ENCODE data around the gene GCNT4.

Gene GCNT4

GRCh38 chr5:75067434-75067833 is 15.1 kb upstream of the GCNT4 start:
- no peak overlapping the region for H2BK120ac ChIP-seq (ENCODE audit: low read depth, low read length)
- no peak overlapping the region for H3K27ac ChIP-seq (ENCODE audit: low read depth, low read length)
- no peak overlapping the region for H3K4ac ChIP-seq (ENCODE audit: low read depth, low read length)
- no peak overlapping the region for H2BK15ac ChIP-seq (replicated peaks; ENCODE audit: low read depth)
- no peaks in the 10 kb centered on the region for H3K36me3 ChIP-seq (ENCODE audit: control insufficient read depth, insufficient read depth, low read length)
- no peaks in the 10 kb centered on the region for H3K4me1 ChIP-seq (ENCODE audit: control insufficient read depth, low read depth, low read length)
- no peak overlapping the region for H2BK5ac ChIP-seq (ENCODE audit: low read length)
- no peaks in the 10 kb centered on the region for H3K79me2 ChIP-seq (ENCODE audit: control insufficient read depth, insufficient read depth, low read length)
- WGBS (ENCODE audit: extremely low coverage, insufficient coverage, low lambda C conversion rate) = no CpG with 5 or more reads among the region's 3 CpGs
- no peak overlapping the region for H2AK5ac ChIP-seq (ENCODE audit: low read length)
- no peak overlapping the region for H3K18ac ChIP-seq (ENCODE audit: low read length)
- H3K56ac ChIP-seq (ENCODE audit: low read length) = no peak overlapping the region
- no peak overlapping the region for H3K4me2 ChIP-seq (ENCODE audit: low read length)
- no peaks in the 10 kb centered on the region for H3K27me3 ChIP-seq (ENCODE audit: insufficient read depth, low read length, poor library complexity)
- H4K8ac ChIP-seq (ENCODE audit: low read depth, low read length) = no peak overlapping the region
- H3K9ac ChIP-seq (ENCODE audit: low read length) = no peak overlapping the region
- H3K79me1 ChIP-seq (ENCODE audit: low read length) = no peaks in the 10 kb centered on the region
- no peak overlapping the region for H4K5ac ChIP-seq (ENCODE audit: low read length)
- DNase-seq = no peak
- no peak overlapping the region for H3K23ac ChIP-seq (ENCODE audit: low read length)
- H3K4me3 ChIP-seq (ENCODE audit: low read length) = no peak overlapping the region

GRCh38 chr5:75062925-75063531 is 10.7 kb upstream of the GCNT4 start:
- Histone ChIP-seq H3K4ac (ENCODE audit: low read depth, low read length) (no peak overlapping the region), H3K23ac (ENCODE audit: low read length) (no peak overlapping the region), H3K4me1 (ENCODE audit: control insufficient read depth, low read depth, low read length) (no peaks in the 10 kb centered on the region), H4K5ac (ENCODE audit: low read length) (no peak overlapping the region), H4K8ac (ENCODE audit: low read depth, low read length) (no peak overlapping the region), H2AK5ac (ENCODE audit: low read length) (no peak overlapping the region), H2BK5ac (ENCODE audit: low read length) (no peak overlapping the region), H3K79me2 (ENCODE audit: control insufficient read depth, insufficient read depth, low read length) (no peaks in the 10 kb centered on the region), H3K27ac (ENCODE audit: low read depth, low read length) (no peak overlapping the region), H3K4me2 (ENCODE audit: low read length) (no peak overlapping the region), H2BK120ac (ENCODE audit: low read depth, low read length) (no peak overlapping the region), H3K27me3 (ENCODE audit: insufficient read depth, low read length, poor library complexity) (no peaks in the 10 kb centered on the region), H3K56ac (ENCODE audit: low read length) (no peak overlapping the region), H3K79me1 (ENCODE audit: low read length) (no peaks in the 10 kb centered on the region), H3K36me3 (ENCODE audit: control insufficient read depth, insufficient read depth, low read length) (no peaks in the 10 kb centered on the region), H3K4me3 (ENCODE audit: low read length) (no peak overlapping the region), H3K9ac (ENCODE audit: low read length) (no peak overlapping the region), H3K18ac (ENCODE audit: low read length) (no peak overlapping the region), H2BK15ac (replicated peaks; ENCODE audit: low read depth) (no peak overlapping the region)
- WGBS (ENCODE audit: extremely low coverage, insufficient coverage, low lambda C conversion rate) = no CpG with 5 or more reads among the region's 2 CpGs
- DNase-seq = no peak

GRCh38 chr5:75059912-75060545 is 7.7 kb upstream of the GCNT4 start:
- DNase-seq = no peak
- H3K79me2 ChIP-seq (ENCODE audit: control insufficient read depth, insufficient read depth, low read length) = no peaks in the 10 kb centered on the region
- H4K8ac ChIP-seq (ENCODE audit: low read depth, low read length) = no peak overlapping the region
- H3K18ac ChIP-seq (ENCODE audit: low read length) = no peak overlapping the region
- no peak overlapping the region for H3K4ac ChIP-seq (ENCODE audit: low read depth, low read length)
- H4K5ac ChIP-seq (ENCODE audit: low read length) = no peak overlapping the region
- no CpG with 5 or more reads among the region's 4 CpGs for WGBS (ENCODE audit: extremely low coverage, insufficient coverage, low lambda C conversion rate)
- no peak overlapping the region for H3K56ac ChIP-seq (ENCODE audit: low read length)
- no peaks in the 10 kb centered on the region for H3K79me1 ChIP-seq (ENCODE audit: low read length)
- H3K4me1 ChIP-seq (ENCODE audit: control insufficient read depth, low read depth, low read length) = no peaks in the 10 kb centered on the region
- H2BK15ac ChIP-seq (replicated peaks; ENCODE audit: low read depth) = no peak overlapping the region
- H3K4me3 ChIP-seq (ENCODE audit: low read length) = no peak overlapping the region
- H2BK120ac ChIP-seq (ENCODE audit: low read depth, low read length) = no peak overlapping the region
- H3K27ac ChIP-seq (ENCODE audit: low read depth, low read length) = no peak overlapping the region
- H2AK5ac ChIP-seq (ENCODE audit: low read length) = no peak overlapping the region
- no peaks in the 10 kb centered on the region for H3K27me3 ChIP-seq (ENCODE audit: insufficient read depth, low read length, poor library complexity)
- H3K36me3 ChIP-seq (ENCODE audit: control insufficient read depth, insufficient read depth, low read length) = no peaks in the 10 kb centered on the region
- no peak overlapping the region for H2BK5ac ChIP-seq (ENCODE audit: low read length)
- H3K23ac ChIP-seq (ENCODE audit: low read length) = no peak overlapping the region
- no peak overlapping the region for H3K4me2 ChIP-seq (ENCODE audit: low read length)
- no peak overlapping the region for H3K9ac ChIP-seq (ENCODE audit: low read length)

GRCh38 chr5:75058986-75059535 is 6.7 kb upstream of the GCNT4 start:
- no peak overlapping the region for H3K23ac ChIP-seq (ENCODE audit: low read length)
- H3K9ac ChIP-seq (ENCODE audit: low read length) = no peak overlapping the region
- no peak overlapping the region for H2BK120ac ChIP-seq (ENCODE audit: low read depth, low read length)
- peaks cover 7% of the 10 kb centered on the region for H3K4me1 ChIP-seq (ENCODE audit: control insufficient read depth, low read depth, low read length)
- no peak overlapping the region for H2BK5ac ChIP-seq (ENCODE audit: low read length)
- H4K8ac ChIP-seq (ENCODE audit: low read depth, low read length) = no peak overlapping the region
- H3K27me3 ChIP-seq (ENCODE audit: insufficient read depth, low read length, poor library complexity) = no peaks in the 10 kb centered on the region
- no peaks in the 10 kb centered on the region for H3K79me1 ChIP-seq (ENCODE audit: low read length)
- H4K5ac ChIP-seq (ENCODE audit: low read length) = no peak overlapping the region
- H3K4me2 ChIP-seq (ENCODE audit: low read length) = no peak overlapping the region
- H3K36me3 ChIP-seq (ENCODE audit: control insufficient read depth, insufficient read depth, low read length) = no peaks in the 10 kb centered on the region
- no peak overlapping the region for H2BK15ac ChIP-seq (replicated peaks; ENCODE audit: low read depth)
- no peak overlapping the region for H3K4ac ChIP-seq (ENCODE audit: low read depth, low read length)
- no peak overlapping the region for H3K56ac ChIP-seq (ENCODE audit: low read length)
- no peak overlapping the region for H3K4me3 ChIP-seq (ENCODE audit: low read length)
- H3K18ac ChIP-seq (ENCODE audit: low read length) = no peak overlapping the region
- H3K27ac ChIP-seq (ENCODE audit: low read depth, low read length) = no peak overlapping the region
- no peak for DNase-seq
- H2AK5ac ChIP-seq (ENCODE audit: low read length) = peak overlapping the region; percentile 60
- H3K79me2 ChIP-seq (ENCODE audit: control insufficient read depth, insufficient read depth, low read length) = no peaks in the 10 kb centered on the region
- WGBS (ENCODE audit: extremely low coverage, insufficient coverage, low lambda C conversion rate) = no CpG with 5 or more reads among the region's 3 CpGs

GRCh38 chr5:75057561-75057960 is 5.2 kb upstream of the GCNT4 start:
- no peak overlapping the region for H3K27ac ChIP-seq (ENCODE audit: low read depth, low read length)
- H4K5ac ChIP-seq (ENCODE audit: low read length) = no peak overlapping the region
- no peaks in the 10 kb centered on the region for H3K79me1 ChIP-seq (ENCODE audit: low read length)
- H3K4me1 ChIP-seq (ENCODE audit: control insufficient read depth, low read depth, low read length) = peaks cover 7% of the 10 kb centered on the region
- DNase-seq = no peak
- no peak overlapping the region for H2BK15ac ChIP-seq (replicated peaks; ENCODE audit: low read depth)
- no peak overlapping the region for H2AK5ac ChIP-seq (ENCODE audit: low read length)
- H4K8ac ChIP-seq (ENCODE audit: low read depth, low read length) = no peak overlapping the region
- no peak overlapping the region for H3K23ac ChIP-seq (ENCODE audit: low read length)
- WGBS (ENCODE audit: extremely low coverage, insufficient coverage, low lambda C conversion rate) = no CpG with 5 or more reads among the region's 2 CpGs
- H3K79me2 ChIP-seq (ENCODE audit: control insufficient read depth, insufficient read depth, low read length) = no peaks in the 10 kb centered on the region
- H3K4ac ChIP-seq (ENCODE audit: low read depth, low read length) = no peak overlapping the region
- no peak overlapping the region for H3K9ac ChIP-seq (ENCODE audit: low read length)
- no peaks in the 10 kb centered on the region for H3K27me3 ChIP-seq (ENCODE audit: insufficient read depth, low read length, poor library complexity)
- H3K18ac ChIP-seq (ENCODE audit: low read length) = no peak overlapping the region
- no peak overlapping the region for H3K4me2 ChIP-seq (ENCODE audit: low read length)
- no peak overlapping the region for H3K56ac ChIP-seq (ENCODE audit: low read length)
- no peaks in the 10 kb centered on the region for H3K36me3 ChIP-seq (ENCODE audit: control insufficient read depth, insufficient read depth, low read length)
- no peak overlapping the region for H2BK120ac ChIP-seq (ENCODE audit: low read depth, low read length)
- no peak overlapping the region for H2BK5ac ChIP-seq (ENCODE audit: low read length)
- no peak overlapping the region for H3K4me3 ChIP-seq (ENCODE audit: low read length)
